ENCODE data around the gene SREK1.
"Not testable (repeated sequence)": the region's sequence is repeated elsewhere in the genome, so short reads cannot be mapped to it uniquely, and the experiment has no call there.

GRCh38 chr5:66222896-66223295, 78.8 kb downstream of the SREK1 start:
- TF ChIP-seq CTCF (conservative IDR thresholded peaks at IDR 0.05); ZFX (IDR thresholded peaks at IDR 0.05): not testable (repeated sequence)
